ENCODE data around the gene RYR2. TPM values are rescaled to one million over a fixed set of nuclear protein-coding genes. Genes with fewer than 3 reads are reported as not detected.

The RYR2 gene
- total RNA-seq, 2 experiments from 2014 or later, result not detected

GRCh38 chr1:237219751-237220642 is 178.0 kb downstream of the RYR2 start:
- BruUV-seq (replicated peaks), result no TSS peak
- H3K4me1 ChIP-seq (ENCODE audit: insufficient read depth, low read length, poor library complexity, severe bottlenecking), result no peaks in the 10 kb centered on the region
- H3K36me3 ChIP-seq (ENCODE audit: insufficient read depth, low read length), result no peaks in the 10 kb centered on the region
- no peaks in the 10 kb centered on the region for H3K79me2 ChIP-seq (ENCODE audit: insufficient read depth, low read depth, low read length)
- no peaks in the 10 kb centered on the region for H4K20me1 ChIP-seq (ENCODE audit: insufficient read depth, low read length)
- POLR2A ChIA-PET, result interaction anchor here (0.6 kb wide), 3 partner anchors 12 to 675 kb away, joined by 3 to 4 read pairs (median 3); no protein-coding TSS in a partner anchor
- no peak for DNase-seq (ENCODE audit: low spot score)
- H2AFZ ChIP-seq (ENCODE audit: low read length), result no peak overlapping the region
- CTCF ChIA-PET (ENCODE audit: unreplicated experiment), result no interaction called here
- no peak overlapping the region for H3K27ac ChIP-seq (ENCODE audit: low read depth, low read length, poor library complexity, severe bottlenecking)
- TF ChIP-seq EZH2phosphoT487 (IDR thresholded peaks at IDR 0.05; ENCODE audit: borderline replicate concordance, low read depth, low read length), result no peak
- TF ChIP-seq, protein P1, sequence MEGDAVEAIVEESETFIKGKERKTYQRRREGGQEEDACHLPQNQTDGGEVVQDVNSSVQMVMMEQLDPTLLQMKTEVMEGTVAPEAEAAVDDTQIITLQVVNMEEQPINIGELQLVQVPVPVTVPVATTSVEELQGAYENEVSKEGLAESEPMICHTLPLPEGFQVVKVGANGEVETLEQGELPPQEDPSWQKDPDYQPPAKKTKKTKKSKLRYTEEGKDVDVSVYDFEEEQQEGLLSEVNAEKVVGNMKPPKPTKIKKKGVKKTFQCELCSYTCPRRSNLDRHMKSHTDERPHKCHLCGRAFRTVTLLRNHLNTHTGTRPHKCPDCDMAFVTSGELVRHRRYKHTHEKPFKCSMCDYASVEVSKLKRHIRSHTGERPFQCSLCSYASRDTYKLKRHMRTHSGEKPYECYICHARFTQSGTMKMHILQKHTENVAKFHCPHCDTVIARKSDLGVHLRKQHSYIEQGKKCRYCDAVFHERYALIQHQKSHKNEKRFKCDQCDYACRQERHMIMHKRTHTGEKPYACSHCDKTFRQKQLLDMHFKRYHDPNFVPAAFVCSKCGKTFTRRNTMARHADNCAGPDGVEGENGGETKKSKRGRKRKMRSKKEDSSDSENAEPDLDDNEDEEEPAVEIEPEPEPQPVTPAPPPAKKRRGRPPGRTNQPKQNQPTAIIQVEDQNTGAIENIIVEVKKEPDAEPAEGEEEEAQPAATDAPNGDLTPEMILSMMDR (conservative IDR thresholded peaks at IDR 0.05; ENCODE audit: low read length), result no peak
- H3K9me2 ChIP-seq (ENCODE audit: insufficient read depth, low read length), result no peaks in the 10 kb centered on the region
- intact Hi-C loops (cut with micrococcal nuclease; ENCODE audit: unreplicated experiment), result no loop called here
- no peak overlapping the region for H3K4me2 ChIP-seq (ENCODE audit: low read length)
- no peaks in the 10 kb centered on the region for H3K9me3 ChIP-seq (ENCODE audit: low read length)
- H3K4me3 ChIP-seq (ENCODE audit: low read depth, low read length, poor library complexity, severe bottlenecking), result no peak overlapping the region

GRCh38 chr1:237223419-237223818 is 181.4 kb downstream of the RYR2 start:
- Histone ChIP-seq H2AFZ (ENCODE audit: low read length) (no peak overlapping the region), H3K36me3 (ENCODE audit: insufficient read depth, low read length) (no peaks in the 10 kb centered on the region), H3K9me2 (ENCODE audit: insufficient read depth, low read length) (no peaks in the 10 kb centered on the region), H3K9me3 (ENCODE audit: low read length) (no peaks in the 10 kb centered on the region), H3K4me3 (ENCODE audit: low read depth, low read length, poor library complexity, severe bottlenecking) (no peak overlapping the region), H4K20me1 (ENCODE audit: insufficient read depth, low read length) (no peaks in the 10 kb centered on the region), H3K27ac (ENCODE audit: low read depth, low read length, poor library complexity, severe bottlenecking) (no peak overlapping the region), H3K79me2 (ENCODE audit: insufficient read depth, low read depth, low read length) (no peaks in the 10 kb centered on the region), H3K4me1 (ENCODE audit: insufficient read depth, low read length, poor library complexity, severe bottlenecking) (no peaks in the 10 kb centered on the region), H3K4me2 (ENCODE audit: low read length) (no peak overlapping the region)
- TF ChIP-seq, protein P1 (conservative IDR thresholded peaks at IDR 0.05; ENCODE audit: low read length), result no peak
- no peak for TF ChIP-seq EZH2phosphoT487 (IDR thresholded peaks at IDR 0.05; ENCODE audit: borderline replicate concordance, low read depth, low read length)
- ChIA-PET POLR2A (no interaction called here), CTCF (ENCODE audit: unreplicated experiment) (no interaction called here)
- intact Hi-C loops (cut with micrococcal nuclease; ENCODE audit: unreplicated experiment), result no loop called here
- DNase-seq (ENCODE audit: low spot score), result no peak
- BruUV-seq (replicated peaks), result no TSS peak
